GM12878 (cell line): ENCODE measurements around the gene SLC25A48. TPM values are rescaled to one million over a fixed set of nuclear protein-coding genes. Genes with fewer than 3 reads are reported as not detected.

Experiments used
- ATAC-seq: fragments of 200-7000 bp; cut with Tn5 transposase; 3 replicates; pipeline ENCODE4 v1.9.1; 2020; ENCODE audit warnings: mild to moderate bottlenecking, moderate library complexity
- BruUV-seq: library from RNA; stranded (reverse); fragments of 400-500 nt; replicated peaks from 2 replicates; lab custom pipeline; 2021; lab: Mats Ljungman, UMichigan
- CTCF ChIA-PET: fragments of 300-600 bp; sonication (Branson Sonifier 250); formaldehyde crosslinking; extraction: SDS; loops from one replicate; lab custom pipeline; 2021; ENCODE audit warnings: inconsistent platforms; lab: Yijun Ruan, JAX
- POLR2A ChIA-PET: fragments of 350-600 bp; formaldehyde crosslinking; extraction: SDS; loops from one replicate; lab custom pipeline; 2021; ENCODE audit warnings: inconsistent platforms; lab: Charles Lee
- RAD21 ChIA-PET: fragments of 300-600 bp; sonication (Branson Sonifier 250); formaldehyde crosslinking; loops from one replicate; lab custom pipeline; 2023; ENCODE audit warnings: antibody characterized with exemption; ENCODE audit not compliant: unreplicated experiment; lab: Charles Lee
- SMC1A ChIA-PET: fragments of 300-600 bp; sonication (Branson Sonifier 250); formaldehyde crosslinking; loops from one replicate; lab custom pipeline; 2023; ENCODE audit not compliant: unreplicated experiment, uncharacterized antibody; lab: Charles Lee
- DNase-seq: peaks from one replicate; pipeline ENCODE4 v3.0.0-alpha.2; 2011; ENCODE audit warnings: low read depth, low spot score
- FAIRE-seq: peaks from 3 replicates; lab custom pipeline; 2011; peaks lifted over from hg19 to GRCh38; lab: Jason Lieb, UNC
- H2AFZ ChIP-seq: 2 replicates; pipeline ENCODE4 v1.6.0; 2011; ENCODE audit warnings: low read depth, low read length, control low read depth; ENCODE audit not compliant: control insufficient read depth
- H3K27ac ChIP-seq: 2 replicates; pipeline ENCODE4 v1.5.1; 2011; ENCODE audit warnings: control low read depth; ENCODE audit not compliant: control insufficient read depth, insufficient read depth
- H3K27me3 ChIP-seq, 2 experiments: replicated peaks in 1 of 2; 2 replicates each; pipeline versions ENCODE4 v1.6.0 to v1.6.1; 2011; ENCODE audit warnings: low read length in 1 of 2; ENCODE audit not compliant: control insufficient read depth in 2 of 2, insufficient read depth in 2 of 2
- H3K36me3 ChIP-seq, 2 experiments: 2 replicates each; pipeline ENCODE4 v1.5.1; 2011; ENCODE audit warnings: low read length in 1 of 2; ENCODE audit not compliant: control insufficient read depth in 2 of 2, insufficient read depth in 2 of 2
- H3K4me1 ChIP-seq: 2 replicates; pipeline ENCODE4 v1.6.1; 2011; ENCODE audit warnings: mild to moderate bottlenecking, low read length, moderate library complexity, mixed read lengths; ENCODE audit not compliant: control insufficient read depth, insufficient read depth
- H3K4me2 ChIP-seq: 2 replicates; pipeline ENCODE4 v1.6.0; 2011; ENCODE audit warnings: control low read depth; ENCODE audit not compliant: control insufficient read depth, insufficient read depth
- H3K4me3 ChIP-seq: fragments of 200-600 bp; sonication (generic); 2 replicates; pipeline ENCODE4 v1.5.1; 2016
- H3K79me2 ChIP-seq: 2 replicates; pipeline ENCODE4 v1.6.0; 2011; ENCODE audit warnings: low read length; ENCODE audit not compliant: control insufficient read depth, insufficient read depth
- H3K9ac ChIP-seq: 2 replicates; pipeline ENCODE4 v1.8.0; 2011; ENCODE audit warnings: low read length, control low read depth, mixed read lengths; ENCODE audit not compliant: control insufficient read depth, insufficient read depth
- H3K9me3 ChIP-seq: replicated peaks from 3 replicates; pipeline ENCODE4 v1.5.1; 2011; ENCODE audit warnings: mild to moderate bottlenecking, low read length; ENCODE audit not compliant: control insufficient read depth, insufficient read depth
- H4K20me1 ChIP-seq: 2 replicates; pipeline ENCODE4 v1.6.0; 2011; ENCODE audit not compliant: control insufficient read depth, insufficient read depth
- CHD1 ChIP-seq: IDR thresholded peaks from 2 replicates; pipeline ENCODE4 v1.6.1; 2012; ENCODE audit warnings: low read depth, low read length, improper control_type of control experiment
- CHD4 ChIP-seq: fragments of 200-600 bp; sonication (generic); IDR thresholded peaks from 2 replicates; pipeline ENCODE4 v1.6.1; 2016; ENCODE audit warnings: mild to moderate bottlenecking
- ETV6 ChIP-seq, 2 experiments: fragments of 450-650 bp in 1 of 2; IDR thresholded peaks in 1 of 2; conservative IDR thresholded peaks in 1 of 2; 2 replicates each; pipeline ENCODE4 v1.6.1; 2014; ENCODE audit warnings: antibody characterized with exemption in 1 of 2, borderline replicate concordance in 1 of 2, low read depth in 1 of 2, mild to moderate bottlenecking in 1 of 2, moderate library complexity in 1 of 2
- HCFC1 ChIP-seq: fragments of 150-350 bp; IDR thresholded peaks from 2 replicates; pipeline ENCODE4 v1.6.1; 2014; ENCODE audit warnings: low read length
- MLLT1 ChIP-seq: fragments of 450-650 bp; IDR thresholded peaks from 2 replicates; pipeline ENCODE4 v1.6.1; 2016; ENCODE audit warnings: mild to moderate bottlenecking
- NFXL1 ChIP-seq: fragments of 450-650 bp; IDR thresholded peaks from 2 replicates; pipeline ENCODE4 v1.6.1; 2017; ENCODE audit warnings: antibody characterized with exemption, mild to moderate bottlenecking, borderline replicate concordance
- NRF1 ChIP-seq: conservative IDR thresholded peaks from 2 replicates; pipeline ENCODE4 v1.6.1; 2011; ENCODE audit warnings: mild to moderate bottlenecking, low read depth, low read length, improper control_type of control experiment
- SRF ChIP-seq, 2 experiments: IDR thresholded peaks; 2 replicates each; pipeline ENCODE4 v1.6.1; 2011; ENCODE audit warnings: low read depth in 2 of 2, low read length in 2 of 2, mild to moderate bottlenecking in 1 of 2, moderate library complexity in 1 of 2
- TBL1XR1 ChIP-seq: IDR thresholded peaks from 2 replicates; pipeline ENCODE4 v1.6.1; 2012; ENCODE audit warnings: low read depth, low read length, improper control_type of control experiment
- ZBTB4 ChIP-seq: fragments of 450-650 bp; formaldehyde crosslinking; IDR thresholded peaks from 2 replicates; pipeline ENCODE4 v1.4.0; 2022; ENCODE audit warnings: mild to moderate bottlenecking, moderate library complexity
- ZNF592 ChIP-seq: fragments of 450-650 bp; IDR thresholded peaks from 2 replicates; pipeline ENCODE4 v1.6.1; 2017; ENCODE audit warnings: mild to moderate bottlenecking, moderate library complexity
- WGBS: methylation state at CpG from one replicate; pipeline ENCODE4 v1.1.6; 2016; ENCODE audit warnings: low lambda C conversion rate; ENCODE audit not compliant: insufficient replicate concordance, insufficient coverage; ENCODE audit errors: missing lambda C conversion rate; 5-methylcytosine and 5-hydroxymethylcytosine counted together
- in situ Hi-C: fragments of 300-500 bp; cut with MboI; formaldehyde crosslinking; loops from 9 replicates; pipeline ENCODE4 v1.14.3; 2018; ENCODE audit warnings: mixed read lengths
- intact Hi-C: fragments of 100-400 bp; cut with micrococcal nuclease; formaldehyde crosslinking; loops from one replicate; pipeline ENCODE4 v1.14.2; 2022; ENCODE audit not compliant: unreplicated experiment
- polyA plus RNA-seq, 11 experiments: library from polyadenylated mRNA; depleted of rRNA in 4 of 11; unstranded in 6 of 11; stranded (reverse) in 5 of 11; fragments of >200 nt; fragmentation: Nextera tagmentation in 4 of 11; fragmentation: Illumina TruSeq in 1 of 11; extraction: Ambion mirVana in 4 of 11; extraction: Trizol in 1 of 11; gene quantifications; 1 replicate in 1 of 11; 2 replicates in 10 of 11; pipeline versions ENCODE4 v1.2.1 to v1.2.3, GENCODE V29; 2011 to 2016; ENCODE audit warnings: inconsistent platforms in 2 of 11, missing spikeins in 2 of 11, low read depth in 1 of 11
- total RNA-seq, 4 experiments: library from RNA; depleted of rRNA in 3 of 4; stranded (reverse); fragments of >200 nt in 3 of 4; fragmentation: Illumina TruSeq in 1 of 4; extraction: Trizol in 1 of 4; gene quantifications; 2 replicates each; pipeline versions ENCODE4 v1.2.1 to v1.2.3, GENCODE V29; 2013 to 2021

SLC25A48 gene
- total and polyA plus RNA-seq, 10 of the 15 experiments (the other 5 are each of a cell fraction or from before 2014, with no cell fraction given): 0.06 TPM; not detected in 9

DNA sequence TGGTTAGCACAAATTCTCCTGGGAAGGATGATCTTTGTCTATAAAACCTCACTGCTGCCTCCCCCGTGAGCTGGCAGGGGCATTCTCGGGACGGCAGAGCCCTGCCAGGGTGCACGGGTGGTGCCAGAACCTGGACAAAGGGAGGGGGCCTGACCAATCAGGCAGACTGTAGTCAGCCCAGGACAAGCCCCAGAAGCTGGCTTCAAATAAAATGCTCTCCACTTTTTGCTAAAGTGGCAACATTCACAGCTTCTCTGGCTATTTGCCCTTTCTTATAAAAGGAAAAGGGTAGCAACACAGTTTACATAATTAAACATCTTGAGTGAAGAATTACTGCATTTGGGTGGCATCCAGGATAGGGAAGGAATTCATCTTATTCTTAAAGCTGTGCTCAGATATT is 46.8 kb downstream of the SLC25A48 start:
- intact Hi-C loops: no loop called here
- ATAC-seq: no peak
- POLR2A ChIA-PET: no interaction called here

More for the DNA sequence above, 46.8 kb downstream of the SLC25A48 start:
- H3K27me3 ChIP-seq: no peaks in the 10 kb centered on the region
- no peak for DNase-seq
- 11% methylated on average over 4 of the region's 4 CpGs for WGBS
- H3K9me3 ChIP-seq: no peaks in the 10 kb centered on the region
- no peaks in the 10 kb centered on the region for H4K20me1 ChIP-seq
- no peak overlapping the region for H3K4me2 ChIP-seq
- in situ Hi-C loops: no loop called here
- H3K9ac ChIP-seq: no peak overlapping the region
- no peaks in the 10 kb centered on the region for H3K36me3 ChIP-seq
- SMC1A ChIA-PET: interaction anchor here (1.1 kb wide), 2 partner anchors 9 to 332 kb away, joined by 3 read pairs; no protein-coding TSS in a partner anchor
- H3K4me1 ChIP-seq: no peaks in the 10 kb centered on the region
- no peak overlapping the region for H3K4me3 ChIP-seq
- CTCF ChIA-PET: interaction anchor here (1.1 kb wide), 2 partner anchors 10 to 332 kb away, joined by 3 read pairs; no protein-coding TSS in a partner anchor
- no peak for FAIRE-seq
- BruUV-seq: no TSS peak
- H3K79me2 ChIP-seq: no peaks in the 10 kb centered on the region
- H2AFZ ChIP-seq: no peak overlapping the region
- no peak overlapping the region for H3K27ac ChIP-seq
- RAD21 ChIA-PET: no interaction called here
- TF ChIP-seq ZNF592 (no peak), CHD4 (no peak), NRF1 (no peak), HCFC1 (no peak), TBL1XR1 (no peak), CHD1 (no peak), ETV6 (conservative IDR thresholded peaks at IDR 0.05 in 1 of 2, IDR thresholded peaks at IDR 0.05 in 1 of 2; ENCODE audit: borderline replicate concordance in 1 of 2, low read depth in 1 of 2) (no peak), MLLT1 (no peak), NFXL1 (no peak), SRF (IDR thresholded peaks at IDR 0.05; ENCODE audit: low read depth in 2 of 2, low read length in 2 of 2) (no peak), ZBTB4 (no peak)
